Natural killer cell (primary cell): ENCODE results near the gene BAG5. TPM values are rescaled to one million over a fixed set of nuclear protein-coding genes. Genes with fewer than 3 reads are reported as not detected.
A peak's percentile ranks its signal among the peaks of the same experiment; 100 is the strongest.

Experiments used
- ATAC-seq, 3 donors: fragments of 150-1000 bp in 2 of 3; fragments of 200-7000 bp in 1 of 3; cut with Tn5 transposase; 1 replicate in 1 of 3; 2 replicates in 2 of 3; pipeline ENCODE4 v1.10.0; 2021; ENCODE audit warnings: mild to moderate bottlenecking in 2 of 3, moderate library complexity in 2 of 3
- DNase-seq, 2 donors: peaks; one replicate each; pipeline versions ENCODE4 v3.0.0 to v3.0.0-alpha.2; 2013 to 2021; ENCODE audit warnings: mixed read lengths in 1 of 2
- H3K27ac ChIP-seq: one replicate; pipeline ENCODE4 v1.5.1; 2013; ENCODE audit warnings: mild to moderate bottlenecking, low read length
- H3K27me3 ChIP-seq: one replicate; pipeline ENCODE4 v1.6.1; 2013; ENCODE audit warnings: low read length; ENCODE audit not compliant: control insufficient read depth, insufficient read depth
- H3K36me3 ChIP-seq: one replicate; pipeline ENCODE4 v1.6.1; 2013; ENCODE audit warnings: low read length; ENCODE audit not compliant: control insufficient read depth, insufficient read depth
- H3K4me1 ChIP-seq: one replicate; pipeline ENCODE4 v1.6.1; 2013; ENCODE audit warnings: low read length; ENCODE audit not compliant: control insufficient read depth, insufficient read depth
- H3K4me3 ChIP-seq: one replicate; pipeline ENCODE4 v1.5.1; 2013; ENCODE audit warnings: low read length
- H3K9me3 ChIP-seq: one replicate; pipeline ENCODE4 v1.6.1; 2013; ENCODE audit warnings: low read length; ENCODE audit not compliant: control insufficient read depth, insufficient read depth
- H3K27ac Mint-ChIP-seq, 2 donors: one replicate each; pipeline ENCODE4 v1.8.0; 2022; ENCODE audit warnings: mild to moderate bottlenecking in 2 of 2, mixed read lengths in 2 of 2, moderate library complexity in 1 of 2
- H3K27me3 Mint-ChIP-seq, 2 donors: one replicate each; pipeline ENCODE4 v1.8.0; 2022; ENCODE audit warnings: low read depth in 2 of 2, mixed read lengths in 2 of 2
- H3K36me3 Mint-ChIP-seq: one replicate; pipeline ENCODE4 v1.8.0; 2022; ENCODE audit warnings: mixed read lengths
- H3K4me1 Mint-ChIP-seq, 2 donors: one replicate each; pipeline ENCODE4 v1.8.0; 2022; ENCODE audit warnings: mixed read lengths in 2 of 2
- H3K4me3 Mint-ChIP-seq: one replicate; pipeline ENCODE4 v1.8.0; 2022; ENCODE audit warnings: mild to moderate bottlenecking, moderate library complexity, mixed read lengths
- H3K9me3 Mint-ChIP-seq, 2 donors: one replicate each; pipeline ENCODE4 v1.8.0; 2022; ENCODE audit warnings: mixed read lengths in 2 of 2
- CTCF ChIP-seq: fragments of 200-600 bp; IDR thresholded peaks from one replicate; pipeline ENCODE4 v1.8.0; 2022; ENCODE audit warnings: antibody characterized with exemption
- WGBS: methylation state at CpG from one replicate; pipeline ENCODE4 v1.1.7; 2013; ENCODE audit warnings: missing lambda C conversion rate; ENCODE audit not compliant: insufficient coverage; 5-methylcytosine and 5-hydroxymethylcytosine counted together
- intact Hi-C: fragments of 100-400 bp; cut with micrococcal nuclease; formaldehyde crosslinking; loops from one replicate; pipeline ENCODE4 v1.14.2; 2022
- total RNA-seq, 4 donors: library from RNA; stranded (reverse); fragments of 120-200 nt in 1 of 4; gene quantifications; one replicate each; pipeline versions ENCODE4 v1.2.3 to v1.2.4, GENCODE V29; 2013 to 2022

The BAG5 gene
- total RNA-seq, 3 donors from 2014 or later (not counting 1 experiment from before 2014, with no cell fraction given): 36.1 to 48.0 (median 47.0) TPM

- Mint-ChIP-seq H3K27me3 (no peaks in the 10 kb centered on the region), H3K9me3 (no peaks in the 10 kb centered on the region), H3K27ac (peak overlapping the region in 1 of 2 donors; percentile 89), H3K36me3 (no peaks in the 10 kb centered on the region), H3K4me3 (peak overlapping the region; percentile 93), H3K4me1 (peaks cover 41 to 57% of the 10 kb centered on the region in 2 donors)
- DNase-seq (no peak), ATAC-seq (no peak)
- Histone ChIP-seq H3K27me3 (no peaks in the 10 kb centered on the region), H3K9me3 (no peaks in the 10 kb centered on the region), H3K27ac (no peak overlapping the region), H3K4me3 (no peak overlapping the region), H3K36me3 (peaks cover 22% of the 10 kb centered on the region), H3K4me1 (peaks cover 25% of the 10 kb centered on the region)
- intact Hi-C loops: no loop called here
- TF ChIP-seq CTCF: no peak
- whole genome bisulfite sequencing: 75% methylated on average over 8 of the region's 8 CpGs
Observed at GRCh38 chr14:103560691-103561090, 1.8 kb downstream of the BAG5 start.

- no peak overlapping the region for H3K27ac ChIP-seq
- no peaks in the 10 kb centered on the region for H3K36me3 Mint-ChIP-seq
- no peak overlapping the region for H3K27ac Mint-ChIP-seq
- peaks cover 45 to 62% of the 10 kb centered on the region in 2 donors for H3K4me1 Mint-ChIP-seq
- intact Hi-C loops: no loop called here
- no peaks in the 10 kb centered on the region for H3K9me3 ChIP-seq
- H3K9me3 Mint-ChIP-seq: no peaks in the 10 kb centered on the region
- H3K4me3 ChIP-seq: no peak overlapping the region
- WGBS: 97% methylated on average over 9 of the region's 9 CpGs
- ATAC-seq (no peak), DNase-seq (no peak)
- no peak for TF ChIP-seq CTCF
- H3K27me3 ChIP-seq: no peaks in the 10 kb centered on the region
- peaks cover 23% of the 10 kb centered on the region for H3K36me3 ChIP-seq
- H3K4me1 ChIP-seq: peaks cover 25% of the 10 kb centered on the region
- H3K27me3 Mint-ChIP-seq: no peaks in the 10 kb centered on the region
- peak overlapping the region; percentile 3 for H3K4me3 Mint-ChIP-seq
Observed at GRCh38 chr14:103559766-103560165, 2.7 kb downstream of the BAG5 start.

- H3K4me1 Mint-ChIP-seq: peaks cover 41 to 59% of the 10 kb centered on the region in 2 donors
- no peak overlapping the region for H3K4me3 Mint-ChIP-seq
- H3K4me1 ChIP-seq: peaks cover 18% of the 10 kb centered on the region
- intact Hi-C loops: no loop called here
- no peaks in the 10 kb centered on the region for H3K9me3 ChIP-seq
- DNase-seq: no peak
- no peaks in the 10 kb centered on the region for H3K36me3 Mint-ChIP-seq
- no peaks in the 10 kb centered on the region for H3K27me3 ChIP-seq
- no peak for ATAC-seq
- no peaks in the 10 kb centered on the region for H3K9me3 Mint-ChIP-seq
- no peak overlapping the region for H3K27ac Mint-ChIP-seq
- 94% methylated on average over 16 of the region's 16 CpGs for WGBS
- no peaks in the 10 kb centered on the region for H3K27me3 Mint-ChIP-seq
- H3K27ac ChIP-seq: no peak overlapping the region
- no peak overlapping the region for H3K4me3 ChIP-seq
- TF ChIP-seq CTCF: no peak
- peaks cover 24% of the 10 kb centered on the region for H3K36me3 ChIP-seq
Observed at GRCh38 chr14:103558071-103558882, 4.2 kb downstream of the BAG5 start.
